Measurements from ENCODE around the gene CPNE9. TPM values are rescaled to one million over a fixed set of nuclear protein-coding genes. Genes with fewer than 3 reads are reported as not detected.

CPNE9 gene
- total RNA-seq, 4 donors from 2014 or later = not detected

GRCh38 chr3:9716801-9717555 lies 13.3 kb downstream of the CPNE9 start:
- no peaks in the 10 kb centered on the region for H3K36me3 ChIP-seq
- no peak overlapping the region for H3K27ac ChIP-seq
- in situ Hi-C loops (cut with MboI; ENCODE audit: low pct_ligation_motif_present in 1 of 4, low pct_unique_long_range_greater_than_20kb in 1 of 4, low sequenced_read_pairs in 3 of 4) = no loop called here
- WGBS, 2 donors (ENCODE audit: low coverage in 1 of 2) = 67 to 87% methylated on average over 1 to 5 of the region's 5 CpGs
- no peaks in the 10 kb centered on the region for H3K27me3 ChIP-seq
- no peak overlapping the region for H3K4me3 ChIP-seq
- TF ChIP-seq EP300 (IDR thresholded peaks at IDR 0.05; ENCODE audit: low read depth) (no peak), POLR2A (IDR thresholded peaks at IDR 0.05) (no peak), POLR2AphosphoS5 (IDR thresholded peaks at IDR 0.05) (no peak)
- TF ChIP-seq, protein P1, sequence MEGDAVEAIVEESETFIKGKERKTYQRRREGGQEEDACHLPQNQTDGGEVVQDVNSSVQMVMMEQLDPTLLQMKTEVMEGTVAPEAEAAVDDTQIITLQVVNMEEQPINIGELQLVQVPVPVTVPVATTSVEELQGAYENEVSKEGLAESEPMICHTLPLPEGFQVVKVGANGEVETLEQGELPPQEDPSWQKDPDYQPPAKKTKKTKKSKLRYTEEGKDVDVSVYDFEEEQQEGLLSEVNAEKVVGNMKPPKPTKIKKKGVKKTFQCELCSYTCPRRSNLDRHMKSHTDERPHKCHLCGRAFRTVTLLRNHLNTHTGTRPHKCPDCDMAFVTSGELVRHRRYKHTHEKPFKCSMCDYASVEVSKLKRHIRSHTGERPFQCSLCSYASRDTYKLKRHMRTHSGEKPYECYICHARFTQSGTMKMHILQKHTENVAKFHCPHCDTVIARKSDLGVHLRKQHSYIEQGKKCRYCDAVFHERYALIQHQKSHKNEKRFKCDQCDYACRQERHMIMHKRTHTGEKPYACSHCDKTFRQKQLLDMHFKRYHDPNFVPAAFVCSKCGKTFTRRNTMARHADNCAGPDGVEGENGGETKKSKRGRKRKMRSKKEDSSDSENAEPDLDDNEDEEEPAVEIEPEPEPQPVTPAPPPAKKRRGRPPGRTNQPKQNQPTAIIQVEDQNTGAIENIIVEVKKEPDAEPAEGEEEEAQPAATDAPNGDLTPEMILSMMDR (IDR thresholded peaks at IDR 0.05) = no peak
- peaks cover 0 to 12% (median 0%) of the 10 kb centered on the region in 4 donors for H3K4me1 ChIP-seq
- intact Hi-C loops (cut with DNase I; ENCODE audit: low total_unique reads) = no loop called here
- DNase-seq = no peak
- no peaks in the 10 kb centered on the region for H3K9me3 ChIP-seq

DNA sequence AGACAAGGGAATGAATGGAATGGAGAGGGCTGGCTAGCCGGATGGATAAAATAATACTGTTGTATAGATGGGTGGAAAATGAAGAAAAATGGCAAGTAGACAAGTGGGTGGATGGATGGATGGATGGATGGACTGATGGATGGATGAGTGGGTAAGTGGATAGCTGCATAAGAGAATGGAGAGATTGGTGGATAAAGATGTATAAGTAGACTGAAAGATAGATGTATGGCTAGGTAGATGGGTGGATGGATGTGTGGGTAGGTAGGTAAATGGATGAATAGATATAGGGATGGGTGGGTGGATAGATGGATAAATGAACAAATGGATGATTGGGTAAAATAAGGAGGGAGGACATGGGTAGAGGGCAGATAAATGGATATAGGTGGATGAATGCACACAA lies 13.9 kb downstream of the CPNE9 start:
- H3K27me3 ChIP-seq = no peaks in the 10 kb centered on the region
- in situ Hi-C loops (cut with MboI; ENCODE audit: low pct_ligation_motif_present in 1 of 4, low pct_unique_long_range_greater_than_20kb in 1 of 4, low sequenced_read_pairs in 3 of 4) (no loop called here), intact Hi-C loops (cut with DNase I; ENCODE audit: low total_unique reads) (no loop called here)
- no peaks in the 10 kb centered on the region for H3K36me3 ChIP-seq
- no peak for DNase-seq
- H3K4me3 ChIP-seq = no peak overlapping the region
- H3K27ac ChIP-seq = no peak overlapping the region
- H3K9me3 ChIP-seq = no peaks in the 10 kb centered on the region
- no peak for TF ChIP-seq EP300 (IDR thresholded peaks at IDR 0.05; ENCODE audit: low read depth)
- TF ChIP-seq, protein P1 (IDR thresholded peaks at IDR 0.05) = no peak
- no peak for TF ChIP-seq POLR2A (IDR thresholded peaks at IDR 0.05)
- WGBS, 2 donors (ENCODE audit: low coverage in 1 of 2) = 50 to 86% methylated on average over 1 of the region's 1 CpG
- H3K4me1 ChIP-seq = peaks cover 0 to 12% (median 0%) of the 10 kb centered on the region in 4 donors

- TF ChIP-seq, protein P1 (IDR thresholded peaks at IDR 0.05) = no peak
- TF ChIP-seq EP300 (IDR thresholded peaks at IDR 0.05; ENCODE audit: low read depth) (no peak), POLR2A (IDR thresholded peaks at IDR 0.05) (no peak), POLR2AphosphoS5 (IDR thresholded peaks at IDR 0.05) (no peak)
- no peak overlapping the region for H3K4me3 ChIP-seq
- DNase-seq = no peak
- H3K36me3 ChIP-seq = no peaks in the 10 kb centered on the region
- intact Hi-C loops (cut with DNase I; ENCODE audit: low total_unique reads) = no loop called here
- H3K4me1 ChIP-seq = peaks cover 0 to 12% (median 0%) of the 10 kb centered on the region in 4 donors
- no peak overlapping the region for H3K27ac ChIP-seq
- no peaks in the 10 kb centered on the region for H3K27me3 ChIP-seq
- in situ Hi-C loops (cut with MboI; ENCODE audit: low pct_ligation_motif_present in 1 of 4, low pct_unique_long_range_greater_than_20kb in 1 of 4, low sequenced_read_pairs in 3 of 4) = no loop called here
- H3K9me3 ChIP-seq = no peaks in the 10 kb centered on the region
- 65% methylated on average over 4 of the region's 4 CpGs; no CpG with 5 or more reads in 1 of the 2 donors for WGBS, 2 donors (ENCODE audit: low coverage in 1 of 2)
Observed at GRCh38 chr3:9718118-9718517, 14.5 kb downstream of the CPNE9 start.

- intact Hi-C loops (cut with DNase I; ENCODE audit: low total_unique reads) (no loop called here), in situ Hi-C loops (cut with MboI; ENCODE audit: low pct_ligation_motif_present in 1 of 4, low pct_unique_long_range_greater_than_20kb in 1 of 4, low sequenced_read_pairs in 3 of 4) (no loop called here)
- 26 to 32% methylated on average over 5 to 7 of the region's 7 CpGs for WGBS, 2 donors (ENCODE audit: low coverage in 1 of 2)
Observed at GRCh38 chr3:9721015-9721699, 17.5 kb downstream of the CPNE9 start.

More at GRCh38 chr3:9721015-9721699, 17.5 kb downstream of the CPNE9 start:
- Histone ChIP-seq H3K27me3 (no peaks in the 10 kb centered on the region), H3K27ac (no peak overlapping the region), H3K36me3 (no peaks in the 10 kb centered on the region), H3K4me3 (no peak overlapping the region), H3K4me1 (peaks cover 0 to 1% (median 0%) of the 10 kb centered on the region in 4 donors), H3K9me3 (no peaks in the 10 kb centered on the region)
- TF ChIP-seq, protein P1 (IDR thresholded peaks at IDR 0.05) = no peak
- TF ChIP-seq POLR2A (IDR thresholded peaks at IDR 0.05) (no peak), EP300 (IDR thresholded peaks at IDR 0.05; ENCODE audit: low read depth) (no peak), POLR2AphosphoS5 (IDR thresholded peaks at IDR 0.05) (no peak)
- DNase-seq = no peak
